Dermis blood vessel endothelial cell (primary cell): ENCODE results near the gene IGBP1. TPM values are rescaled to one million over a fixed set of nuclear protein-coding genes. Genes with fewer than 3 reads are reported as not detected.
A peak's percentile ranks its signal among the peaks of the same experiment; 100 is the strongest.
"Not testable (repeated sequence)": the region's sequence is repeated elsewhere in the genome, so short reads cannot be mapped to it uniquely, and the experiment has no call there.

Experiments
- DNase-seq: peaks from one replicate; pipeline ENCODE4 v3.0.0; 2010
- total RNA-seq: library from RNA; depleted of rRNA; stranded (reverse); fragments of >200 nt; gene quantifications from 2 replicates; pipeline ENCODE4 v1.2.3, GENCODE V29; 2014

IGBP1 gene
- total RNA-seq, 1 donor from 2014 or later = 111 TPM

DNA sequence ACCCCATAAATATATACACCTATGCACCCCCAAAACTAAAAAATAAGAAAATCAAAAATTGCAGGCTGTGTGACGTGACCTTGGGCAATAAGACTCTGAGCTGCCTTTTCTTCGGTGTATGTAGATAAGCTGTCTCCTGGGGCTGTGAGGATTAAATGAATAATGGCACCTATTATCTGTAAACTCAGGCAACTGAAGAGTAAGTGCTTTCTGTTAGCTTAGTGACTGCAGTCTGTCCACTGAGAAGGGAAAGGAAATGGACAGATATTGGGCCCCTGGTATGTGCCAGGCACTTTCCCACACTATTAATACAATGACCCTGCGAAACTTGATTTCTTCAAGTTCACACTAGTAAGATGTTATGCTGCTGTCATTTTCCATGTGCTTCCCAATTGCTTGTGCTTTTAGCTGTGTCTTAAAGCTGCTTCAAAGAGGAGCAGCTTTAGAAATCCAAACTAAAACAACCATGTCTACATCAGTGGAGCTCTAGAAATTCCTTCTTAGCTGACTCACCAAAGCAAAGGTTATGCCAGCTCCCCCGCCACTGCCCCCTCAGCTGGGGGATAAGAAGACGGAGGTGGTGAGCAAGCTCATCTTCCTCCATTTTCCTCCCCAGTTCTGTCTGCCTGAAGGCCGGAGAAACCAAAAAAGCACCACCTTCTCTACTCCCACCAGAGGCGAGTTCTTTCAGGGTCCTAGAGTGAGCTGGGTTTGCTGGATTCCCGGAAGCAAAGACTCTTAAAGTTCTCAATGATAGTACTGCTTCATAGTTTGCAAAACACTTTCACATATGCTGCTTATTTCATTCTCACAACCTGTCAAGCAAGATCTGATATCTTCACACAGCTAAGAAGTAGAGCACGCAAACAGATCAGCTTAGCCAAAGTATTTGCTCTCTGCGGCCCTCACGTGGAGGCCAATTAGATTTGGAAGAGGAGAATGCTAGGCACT lies 35.3 kb downstream of the IGBP1 start:
- peak; percentile 34 for DNase-seq

DNA sequence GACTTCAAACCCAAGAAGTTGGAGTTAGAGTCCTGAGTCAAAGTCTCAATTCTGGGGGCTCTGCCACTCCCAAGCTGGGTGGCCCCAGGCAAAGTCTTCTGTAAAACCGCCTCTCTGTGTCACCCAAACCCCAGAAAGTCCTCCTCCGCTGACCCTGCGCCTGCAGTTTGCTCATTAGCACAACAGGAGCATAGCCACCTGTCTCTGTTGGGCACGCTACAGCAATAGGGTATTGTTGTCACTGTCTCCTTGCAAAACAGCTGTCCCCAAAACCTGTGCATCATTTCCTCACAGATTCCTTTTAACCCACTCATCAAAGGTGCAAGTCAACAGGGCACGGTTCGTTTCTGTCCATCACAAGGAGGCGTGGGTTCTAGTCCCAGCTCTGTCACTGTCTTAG lies 36.0 kb downstream of the IGBP1 start:
- no peak for DNase-seq

DNA sequence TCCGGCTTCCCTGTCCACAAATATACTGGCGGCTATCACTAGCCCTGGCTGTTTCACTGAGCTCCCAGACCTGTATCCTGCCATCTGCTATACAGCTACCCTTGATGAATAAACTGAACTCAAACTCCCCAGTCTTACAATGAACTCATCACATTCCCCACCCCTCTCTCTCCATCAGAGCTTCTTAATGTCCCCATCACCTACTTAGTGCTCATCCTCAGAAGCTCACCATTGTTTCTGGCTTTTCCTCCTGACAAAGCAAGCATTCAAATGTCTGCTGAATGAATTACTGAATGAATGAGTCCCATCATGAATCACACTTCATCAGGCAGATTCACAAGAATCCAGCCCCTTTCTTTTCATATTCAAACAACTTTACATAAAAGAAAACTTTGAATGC lies 38.4 kb downstream of the IGBP1 start:
- DNase-seq = no peak

DNA sequence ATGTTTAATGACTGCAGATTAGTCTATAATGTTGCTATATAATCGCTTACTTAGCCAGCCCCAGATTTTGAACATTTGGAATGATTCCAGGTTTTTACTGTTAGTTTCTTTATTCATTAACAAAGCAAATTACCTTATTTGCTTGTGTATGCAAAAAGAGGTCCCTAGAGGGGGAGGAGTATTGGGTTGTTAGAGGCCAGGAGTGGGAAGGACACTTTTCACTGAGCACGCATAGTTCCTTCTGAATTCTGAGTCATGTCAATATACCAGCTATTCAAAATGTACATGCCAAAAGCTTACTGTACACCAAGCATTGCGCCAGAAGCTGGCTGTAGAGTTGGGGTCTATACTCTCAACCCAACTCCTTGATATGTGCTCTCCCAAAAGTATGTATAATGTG lies 39.0 kb downstream of the IGBP1 start:
- DNase-seq = no peak

DNA sequence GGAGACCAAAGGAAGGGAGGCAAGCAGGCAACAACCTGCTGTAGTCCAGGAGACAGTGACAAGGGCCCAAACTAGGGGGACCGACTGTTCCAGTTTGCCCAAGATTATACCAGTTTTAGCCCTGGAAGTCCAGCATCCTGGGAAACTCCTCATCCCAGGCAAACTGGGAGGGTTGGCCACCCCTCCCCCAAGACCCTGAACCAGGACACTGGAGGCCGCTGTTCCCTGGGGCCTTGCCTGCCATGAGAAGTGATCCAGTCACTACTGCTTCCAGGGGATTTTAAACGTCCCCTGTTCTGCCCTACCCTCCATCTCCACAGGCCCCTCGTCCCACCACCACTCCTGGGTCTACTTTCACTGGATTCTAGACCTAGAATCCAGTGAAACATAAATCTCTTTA lies 39.7 kb downstream of the IGBP1 start:
- no peak for DNase-seq

DNA sequence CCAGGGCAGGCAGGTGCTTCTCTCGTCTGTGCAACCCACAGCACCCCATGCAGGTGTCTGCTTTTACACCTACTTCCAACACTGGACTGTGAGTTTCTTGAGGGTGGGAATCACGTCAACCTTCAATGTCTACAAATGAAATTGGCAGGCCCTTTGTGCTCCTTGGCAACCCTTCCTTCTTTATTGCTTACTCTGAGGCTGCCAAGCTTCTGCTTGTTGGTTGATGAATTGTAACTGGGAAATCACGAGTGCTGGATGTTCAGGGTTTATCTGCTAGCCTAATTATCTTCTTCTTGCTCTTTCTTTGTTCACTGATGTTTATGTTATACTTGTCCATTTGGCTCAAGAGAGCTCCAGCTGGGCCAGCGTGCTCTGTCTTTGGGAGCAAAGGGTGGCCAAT lies 41.5 kb downstream of the IGBP1 start:
- DNase-seq = peak; percentile 38

DNA sequence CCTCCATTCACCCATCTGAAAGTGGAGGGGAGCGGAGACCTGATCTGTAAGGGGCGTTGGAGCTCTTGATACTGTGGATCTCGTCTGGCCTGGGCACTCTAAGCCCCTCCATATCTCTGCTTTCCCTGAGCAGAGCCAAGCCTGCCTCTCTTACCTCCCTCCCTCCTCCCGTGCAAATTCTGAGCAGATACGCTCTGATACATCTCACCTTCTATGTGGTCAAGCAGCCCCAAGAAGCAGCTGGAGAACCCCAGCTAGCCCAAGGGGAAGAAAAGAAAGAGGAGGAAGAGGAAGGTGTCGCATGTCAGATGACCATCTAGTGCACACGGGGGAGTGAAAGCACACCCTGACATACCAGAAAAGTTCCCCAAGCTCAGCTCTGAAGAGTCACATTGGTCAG lies 42.1 kb downstream of the IGBP1 start:
- no peak for DNase-seq

DNA sequence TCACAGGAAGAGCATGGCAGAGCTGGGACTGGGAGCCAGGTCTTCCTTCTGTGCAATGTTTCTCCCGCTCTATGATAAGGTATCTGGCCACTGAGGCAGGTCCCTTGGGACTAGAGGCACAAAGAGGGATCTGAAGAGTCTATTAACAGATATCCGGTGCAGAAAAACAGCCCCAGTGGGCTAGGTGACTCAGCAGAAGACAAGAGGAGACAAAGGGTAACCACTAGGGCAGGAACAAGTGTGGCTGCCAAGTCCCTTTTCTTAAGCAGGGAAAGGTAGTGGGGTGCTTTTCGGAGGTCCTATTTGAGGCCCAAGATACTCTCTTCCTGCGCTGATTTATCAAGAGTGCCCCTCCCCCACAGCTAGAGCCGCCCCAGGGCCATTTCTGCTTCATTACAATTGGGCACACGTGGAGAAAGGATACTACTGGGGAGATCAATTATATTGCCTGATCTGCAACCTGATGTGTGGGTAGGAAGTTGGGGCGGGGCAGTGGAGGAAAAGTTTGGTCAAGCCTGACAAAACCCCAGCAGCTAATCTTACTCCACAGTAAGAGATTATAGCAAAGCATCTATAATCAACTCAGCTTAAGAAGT lies 43.8 kb downstream of the IGBP1 start, which contains the start of gene DGAT2L6:
Gene DGAT2L6, plus strand, starts transcription at position 546 of the 596 bp plus-strand sequence. CDS start 100 bp downstream, outside the sequence.
- DNase-seq = peak; percentile 11

DNA sequence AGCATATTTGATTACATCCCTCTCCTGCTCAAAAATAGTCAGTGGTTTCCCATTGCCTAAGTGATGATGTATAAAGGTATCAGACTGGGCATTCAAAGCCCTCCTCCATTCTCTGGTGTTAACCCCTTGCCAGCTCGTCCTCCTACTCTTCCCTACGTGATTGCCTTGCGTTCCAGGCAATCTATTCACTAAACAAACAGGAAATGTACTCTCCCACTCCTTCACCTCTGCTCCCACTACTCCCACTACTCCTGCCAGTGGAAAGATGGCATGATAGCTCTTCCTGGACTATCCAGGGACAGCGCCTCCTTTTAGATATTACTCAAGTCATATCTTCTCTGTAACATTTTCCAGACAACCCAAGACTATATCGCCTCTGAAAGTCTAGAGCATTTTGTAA lies 49.8 kb downstream of the IGBP1 start:
- no peak for DNase-seq

DNA sequence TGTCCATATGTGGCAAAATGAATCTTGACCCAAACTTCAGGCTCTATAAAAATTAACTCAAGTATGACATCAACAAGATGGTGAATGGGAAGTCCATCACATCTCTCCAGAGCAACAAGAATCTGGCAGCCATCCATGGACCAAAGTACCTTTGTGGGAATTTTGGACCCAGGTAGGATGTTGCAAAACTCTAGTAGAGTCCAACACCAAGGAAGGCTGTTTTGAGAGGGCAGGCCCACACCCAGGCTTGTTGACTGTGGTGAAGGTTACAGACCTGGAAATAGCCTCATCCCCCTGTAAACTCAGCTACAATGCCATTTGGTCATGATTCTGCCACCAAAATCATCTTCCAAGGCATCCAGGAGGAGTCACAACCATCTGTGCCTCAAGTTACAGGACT lies 57.0 kb downstream of the IGBP1 start:
- DNase-seq = no peak

DNA sequence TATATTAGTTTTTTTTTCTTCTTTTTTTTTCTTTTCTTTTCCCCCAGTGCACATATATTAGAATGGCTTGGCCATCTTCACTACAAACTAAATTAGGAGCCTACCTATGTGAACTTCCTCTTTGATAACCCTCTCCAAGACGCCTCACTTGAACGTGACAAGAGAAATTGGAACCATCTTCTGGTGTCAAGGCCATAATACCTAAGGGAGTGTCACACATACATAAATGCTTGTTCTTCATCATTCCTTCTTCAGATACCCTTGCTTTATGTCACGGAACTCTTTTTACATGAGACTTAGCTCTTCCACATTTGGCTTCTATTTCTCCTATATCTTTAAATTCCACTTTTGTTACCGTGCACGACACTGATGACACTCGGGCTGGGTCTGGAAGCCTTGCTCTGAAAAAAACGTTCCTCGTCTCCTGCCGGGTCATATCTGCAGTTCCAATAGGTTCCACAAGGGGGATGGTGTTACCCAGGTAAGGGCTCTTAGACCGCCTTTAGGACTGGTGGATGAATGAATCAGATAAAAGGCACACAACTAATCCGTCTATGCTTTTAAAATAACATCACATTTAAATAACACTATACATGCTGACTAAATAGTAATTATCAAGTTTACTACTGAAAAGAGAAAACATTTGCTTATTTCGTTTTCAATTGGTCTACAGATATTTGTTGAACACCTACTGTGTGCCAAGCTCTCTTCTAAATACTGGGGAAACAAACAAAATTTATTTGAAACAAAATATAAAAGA lies 63.9 kb downstream of the IGBP1 start:
- DNase-seq = peak; percentile 73

DNA sequence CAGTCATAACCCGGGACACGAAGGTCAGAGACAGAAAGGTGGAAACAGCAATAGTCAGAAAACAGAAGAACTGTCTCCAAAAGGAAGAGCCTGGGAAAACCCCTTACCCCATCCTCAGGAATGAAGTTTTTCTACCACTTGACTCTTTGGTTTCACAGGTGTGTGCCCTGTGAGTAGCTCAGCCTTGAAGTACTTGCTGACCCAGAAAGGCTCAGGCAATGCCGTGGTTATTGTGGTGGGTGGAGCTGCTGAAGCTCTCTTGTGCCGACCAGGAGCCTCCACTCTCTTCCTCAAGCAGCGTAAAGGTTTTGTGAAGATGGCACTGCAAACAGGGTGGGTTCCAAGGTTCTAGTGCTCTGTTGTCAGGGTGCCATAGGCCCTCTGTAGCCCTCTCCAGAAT lies 68.5 kb downstream of the IGBP1 start:
- no peak for DNase-seq

DNA sequence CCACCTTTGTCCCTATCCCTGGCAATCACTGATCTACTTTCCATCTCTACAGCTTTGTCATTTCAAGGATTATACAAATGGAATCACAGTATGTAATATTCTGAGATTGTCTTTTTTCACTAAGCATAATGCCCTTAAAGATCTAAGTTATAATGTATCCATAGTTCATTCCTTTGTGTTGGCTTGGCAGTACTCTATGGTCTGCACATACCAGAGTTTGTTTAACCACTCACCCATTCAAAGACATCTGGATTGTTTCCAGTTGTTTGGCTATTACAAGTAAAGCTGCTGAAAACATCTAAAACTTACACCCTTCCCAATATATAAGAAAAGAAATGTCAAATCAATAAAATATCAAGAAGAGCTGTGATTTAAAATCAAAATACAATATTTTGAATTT lies 75.2 kb downstream of the IGBP1 start:
- DNase-seq = no peak

DNA sequence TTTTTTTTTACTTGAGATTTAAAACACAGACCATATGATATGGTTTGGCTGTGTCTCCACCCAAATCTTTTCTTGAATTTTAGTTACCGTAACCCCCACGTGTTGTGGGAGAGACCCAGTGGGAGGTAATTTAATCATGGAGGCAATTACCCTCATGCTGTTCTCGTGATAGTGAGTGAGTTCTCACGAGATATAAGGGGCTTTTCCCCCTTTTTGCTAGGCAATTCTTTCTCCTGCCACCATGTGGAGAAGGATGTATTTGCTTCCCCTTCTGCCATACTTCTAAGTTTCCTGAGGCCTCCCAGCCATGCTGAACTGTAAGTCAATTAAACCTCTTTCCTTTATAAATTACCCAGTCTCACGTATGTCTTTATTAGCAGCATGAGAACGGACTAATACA lies 76.3 kb downstream of the IGBP1 start:
- DNase-seq = not testable (repeated sequence)

Other genes with a start within 250 kb of the IGBP1 start
- 0.51 and 1.2 TPM in 2 replicates for gene AWAT2, start 83.5 kb upstream of the IGBP1 start, total RNA-seq
- gene OTUD6A, start 71.0 kb upstream of the IGBP1 start, total RNA-seq = not detected in 2 replicates
- not detected in 2 replicates for gene DGAT2L6, start 44.0 kb downstream of the IGBP1 start, total RNA-seq
- not detected in 2 replicates for gene AWAT1, start 101.2 kb downstream of the IGBP1 start, total RNA-seq
- not detected in 2 replicates for gene P2RY4, start 126.8 kb downstream of the IGBP1 start, total RNA-seq
- gene ARR3, start 134.9 kb downstream of the IGBP1 start, total RNA-seq = not detected in 2 replicates
- not detected in 2 replicates for gene RAB41, start 148.7 kb downstream of the IGBP1 start, total RNA-seq
- gene PDZD11, start 156.5 kb downstream of the IGBP1 start, total RNA-seq = 35.3 and 43.2 TPM in 2 replicates
- gene KIF4A, start 156.7 kb downstream of the IGBP1 start, total RNA-seq = 7.7 and 29.6 TPM in 2 replicates